Fibroblast of lung (primary cell): ENCODE measurements around the gene AGL.

Experiments used
- CTCF ChIP-seq, 2 donors: IDR thresholded peaks in 1 of 2; conservative IDR thresholded peaks in 1 of 2; 1 replicate in 1 of 2; 2 replicates in 1 of 2; pipeline ENCODE4 v1.5.1; 2011 to 2012; ENCODE audit warnings: low read length in 2 of 2, control low read depth in 1 of 2, inconsistent platforms in 1 of 2, low read depth in 1 of 2, mild to moderate bottlenecking in 1 of 2
- EZH2 ChIP-seq: IDR thresholded peaks from 2 replicates; pipeline ENCODE4 v1.5.1; 2012; ENCODE audit warnings: low read length, control low read depth, mild to moderate bottlenecking; ENCODE audit errors: missing control alignments

- TF ChIP-seq CTCF (conservative IDR thresholded peaks at IDR 0.05 in 1 of 2, IDR thresholded peaks at IDR 0.05 in 1 of 2; ENCODE audit: low read depth in 1 of 2, low read length in 2 of 2) (no peak), EZH2 (no peak)
These were observed 92.6 kb downstream of the AGL start for GRCh38 chr1:99942723-99943122.
